Measurements from ENCODE around the gene MYO16. TPM values are rescaled to one million over a fixed set of nuclear protein-coding genes. Genes with fewer than 3 reads are reported as not detected.

The MYO16 gene
- polyA plus RNA-seq, 2 of the 4 experiments (the other 2 are of a cell fraction) = 0.03 to 0.06 TPM

- no peak for TF ChIP-seq POLR2A (IDR thresholded peaks at IDR 0.05; ENCODE audit: low read length)
- TF ChIP-seq MAZ (IDR thresholded peaks at IDR 0.05; ENCODE audit: borderline replicate concordance, low read depth, low read length) = no peak
- TF ChIP-seq PHF8 (IDR thresholded peaks at IDR 0.05; ENCODE audit: borderline replicate concordance, low read depth) = no peak
- TF ChIP-seq, protein P1, sequence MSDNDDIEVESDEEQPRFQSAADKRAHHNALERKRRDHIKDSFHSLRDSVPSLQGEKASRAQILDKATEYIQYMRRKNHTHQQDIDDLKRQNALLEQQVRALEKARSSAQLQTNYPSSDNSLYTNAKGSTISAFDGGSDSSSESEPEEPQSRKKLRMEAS (IDR thresholded peaks at IDR 0.05) = no peak
Observed at GRCh38 chr13:108993346-108993745, 363.9 kb downstream of the MYO16 start (continued).

- CTCF ChIA-PET = no interaction called here
- ATAC-seq (no peak), DNase-seq (ENCODE audit: low read depth in 1 of 2, low spot score in 1 of 2) (no peak), FAIRE-seq (no peak)
- Histone ChIP-seq H3K27ac (no peak overlapping the region), H3K4me3 (no peak overlapping the region), H3K9me3 (no peaks in the 10 kb centered on the region), H3K4me1 (no peaks in the 10 kb centered on the region), H3K4me2 (no peak overlapping the region)
- POLR2A ChIA-PET = no interaction called here
- TF ChIP-seq EHMT2 (IDR thresholded peaks at IDR 0.05; ENCODE audit: low read depth) (no peak), MYC (IDR thresholded peaks at IDR 0.05; ENCODE audit: borderline replicate concordance, low read length) (no peak), CHD4 (IDR thresholded peaks at IDR 0.05; ENCODE audit: borderline replicate concordance) (no peak), MAZ (IDR thresholded peaks at IDR 0.05; ENCODE audit: borderline replicate concordance, low read depth, low read length) (no peak), FOSL2 (IDR thresholded peaks at IDR 0.05) (no peak), FOSL2 (CRISPR knock-in tag; IDR thresholded peaks at IDR 0.05) (no peak), ZFP36 (IDR thresholded peaks at IDR 0.05; ENCODE audit: borderline replicate concordance, partially characterized antibody) (no peak), RCOR1 (IDR thresholded peaks at IDR 0.05; ENCODE audit: low read depth, low read length) (no peak), ZSCAN20 (CRISPR knock-in tag; IDR thresholded peaks at IDR 0.05) (no peak), REST (IDR thresholded peaks at IDR 0.05) (no peak), SMC3 (IDR thresholded peaks at IDR 0.05) (no peak)
Observed at GRCh38 chr13:108996430-108996829, 367.0 kb downstream of the MYO16 start.

DNA sequence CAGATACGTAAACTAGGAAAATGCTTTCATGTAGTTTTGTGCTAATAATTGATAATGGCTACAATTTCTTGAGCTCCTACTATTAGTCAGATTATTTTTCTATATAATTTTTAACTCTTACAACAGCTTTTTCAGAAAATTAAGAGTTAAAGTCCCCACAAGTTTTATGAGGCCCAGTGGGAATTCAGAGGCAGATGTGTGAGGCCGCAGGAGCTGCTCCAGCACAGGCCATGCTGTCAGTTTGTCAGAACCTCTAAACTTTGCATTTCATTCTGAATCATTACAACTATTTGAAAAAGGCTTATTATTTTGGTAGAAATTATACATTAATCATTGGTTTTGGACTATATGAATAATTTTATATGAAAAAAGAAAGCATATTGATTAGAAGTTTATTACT, 370.8 kb downstream of the MYO16 start:
- ChIA-PET CTCF (no interaction called here), POLR2A (no interaction called here)
- TF ChIP-seq GATA3 (IDR thresholded peaks at IDR 0.05; ENCODE audit: borderline replicate concordance) (no peak), ELK1 (IDR thresholded peaks at IDR 0.05; ENCODE audit: low read depth, low read length) (no peak), CHD2 (IDR thresholded peaks at IDR 0.05; ENCODE audit: low read length, partially characterized antibody) (no peak), CTCF (IDR thresholded peaks at IDR 0.05) (no peak), CEBPB (IDR thresholded peaks at IDR 0.05) (no peak), PHF8 (IDR thresholded peaks at IDR 0.05; ENCODE audit: borderline replicate concordance, low read depth) (no peak)
- TF ChIP-seq, protein P2, sequence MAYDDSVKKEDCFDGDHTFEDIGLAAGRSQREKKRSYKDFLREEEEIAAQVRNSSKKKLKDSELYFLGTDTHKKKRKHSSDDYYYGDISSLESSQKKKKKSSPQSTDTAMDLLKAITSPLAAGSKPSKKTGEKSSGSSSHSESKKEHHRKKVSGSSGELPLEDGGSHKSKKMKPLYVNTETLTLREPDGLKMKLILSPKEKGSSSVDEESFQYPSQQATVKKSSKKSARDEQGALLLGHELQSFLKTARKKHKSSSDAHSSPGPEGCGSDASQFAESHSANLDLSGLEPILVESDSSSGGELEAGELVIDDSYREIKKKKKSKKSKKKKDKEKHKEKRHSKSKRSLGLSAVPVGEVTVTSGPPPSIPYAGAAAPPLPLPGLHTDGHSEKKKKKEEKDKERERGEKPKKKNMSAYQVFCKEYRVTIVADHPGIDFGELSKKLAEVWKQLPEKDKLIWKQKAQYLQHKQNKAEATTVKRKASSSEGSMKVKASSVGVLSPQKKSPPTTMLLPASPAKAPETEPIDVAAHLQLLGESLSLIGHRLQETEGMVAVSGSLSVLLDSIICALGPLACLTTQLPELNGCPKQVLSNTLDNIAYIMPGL (CRISPR knock-in tag; IDR thresholded peaks at IDR 0.05; ENCODE audit: borderline replicate concordance) = no peak
- TF ChIP-seq, protein P3, sequence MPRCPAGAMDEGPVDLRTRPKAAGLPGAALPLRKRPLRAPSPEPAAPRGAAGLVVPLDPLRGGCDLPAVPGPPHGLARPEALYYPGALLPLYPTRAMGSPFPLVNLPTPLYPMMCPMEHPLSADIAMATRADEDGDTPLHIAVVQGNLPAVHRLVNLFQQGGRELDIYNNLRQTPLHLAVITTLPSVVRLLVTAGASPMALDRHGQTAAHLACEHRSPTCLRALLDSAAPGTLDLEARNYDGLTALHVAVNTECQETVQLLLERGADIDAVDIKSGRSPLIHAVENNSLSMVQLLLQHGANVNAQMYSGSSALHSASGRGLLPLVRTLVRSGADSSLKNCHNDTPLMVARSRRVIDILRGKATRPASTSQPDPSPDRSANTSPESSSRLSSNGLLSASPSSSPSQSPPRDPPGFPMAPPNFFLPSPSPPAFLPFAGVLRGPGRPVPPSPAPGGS (IDR thresholded peaks at IDR 0.05) = no peak
- TF ChIP-seq, protein P1 (IDR thresholded peaks at IDR 0.05) = no peak
- Histone ChIP-seq H3K27ac (no peak overlapping the region), H3K4me3 (no peak overlapping the region), H3K4me2 (no peak overlapping the region), H3K9me3 (no peaks in the 10 kb centered on the region), H3K4me1 (no peaks in the 10 kb centered on the region)
- ATAC-seq (no peak), DNase-seq (ENCODE audit: low read depth in 1 of 2, low spot score in 1 of 2) (no peak), FAIRE-seq (no peak)
- 97% methylated on average over 1 of the region's 2 CpGs for WGBS (ENCODE audit: missing lambda C conversion rate)
